GM18867 (cell line): ENCODE results near the gene GJB4.
"Not testable (repeated sequence)": the region's sequence is repeated elsewhere in the genome, so short reads cannot be mapped to it uniquely, and the experiment has no call there.

Experiments used
- ATAC-seq: cut with Tn5 transposase; IDR thresholded peaks from one replicate; pipeline ENCODE4 v1.9.1; 2021; ENCODE audit warnings: mild to moderate bottlenecking, moderate library complexity; ENCODE audit not compliant: unreplicated experiment

GJB4 gene

GRCh38 chr1:34746785-34747637 lies 12.5 kb upstream of the GJB4 start:
- ATAC-seq, result no peak

GRCh38 chr1:34747638-34747941 lies 11.9 kb upstream of the GJB4 start:
- ATAC-seq, result no peak

GRCh38 chr1:34749992-34750391 lies 9.5 kb upstream of the GJB4 start:
- no peak for ATAC-seq

GRCh38 chr1:34750610-34751009 lies 8.9 kb upstream of the GJB4 start:
- ATAC-seq, result no peak

GRCh38 chr1:34753163-34753562 lies 6.4 kb upstream of the GJB4 start:
- ATAC-seq, result no peak

- no peak for ATAC-seq
Measured at GRCh38 chr1:34754964-34755637, 4.4 kb upstream of the GJB4 start, which contains the start of gene GJB5. GJB5 (plus strand) TSS chr1:34755047; CDS start chr1:34757331, 2,284 bp downstream.

- ATAC-seq, result no peak
Measured at GRCh38 chr1:34755961-34756360, 3.6 kb upstream of the GJB4 start.

- no peak for ATAC-seq
Measured at GRCh38 chr1:34757386-34757785, 2.2 kb upstream of the GJB4 start.

GRCh38 chr1:34758751-34759150 lies 789 bp upstream of the GJB4 start:
- ATAC-seq, result no peak

- ATAC-seq, result no peak
Measured at GRCh38 chr1:34761176-34761761, 1.7 kb downstream of the GJB4 start.

GRCh38 chr1:34761776-34762307 lies 2.3 kb downstream of the GJB4 start:
- no peak for ATAC-seq

GRCh38 chr1:34762474-34763141 lies 3.1 kb downstream of the GJB4 start:
- no peak for ATAC-seq

GRCh38 chr1:34763142-34763781 lies 3.7 kb downstream of the GJB4 start:
- ATAC-seq, result no peak

- ATAC-seq, result no peak
Measured at GRCh38 chr1:34768856-34769255, 9.3 kb downstream of the GJB4 start.

- ATAC-seq, result no peak
Measured at GRCh38 chr1:34770891-34771504, 11.5 kb downstream of the GJB4 start.

- no peak for ATAC-seq
Measured at GRCh38 chr1:34771573-34772371, 12.2 kb downstream of the GJB4 start.

- not testable (repeated sequence) for ATAC-seq
Measured at GRCh38 chr1:34773114-34773513, 13.6 kb downstream of the GJB4 start.

- no peak for ATAC-seq
Measured at GRCh38 chr1:34774957-34775356, 15.4 kb downstream of the GJB4 start.

GRCh38 chr1:34776911-34777310 lies 17.4 kb downstream of the GJB4 start:
- ATAC-seq, result no peak
